Aorta (tissue), 5 donors: ENCODE results near the gene KIFC3. TPM values are rescaled to one million over a fixed set of nuclear protein-coding genes. Genes with fewer than 3 reads are reported as not detected.
A peak's percentile ranks its signal among the peaks of the same experiment; 100 is the strongest.
"Not testable (repeated sequence)": the region's sequence is repeated elsewhere in the genome, so short reads cannot be mapped to it uniquely, and the experiment has no call there.

ENCODE experiments used
- ATAC-seq: fragments of 200-7000 bp; cut with Tn5 transposase; one replicate; pipeline ENCODE4 v1.9.1; 2022; ENCODE audit warnings: moderate library complexity; ENCODE audit not compliant: low FRiP score
- DNase-seq, 2 donors: peaks; one replicate each; pipeline ENCODE4 v3.0.0-alpha.2; 2020
- H3K27ac ChIP-seq, 2 donors: one replicate each; pipeline ENCODE4 v1.5.1; 2013; ENCODE audit warnings: low read length in 2 of 2, mild to moderate bottlenecking in 2 of 2, moderate library complexity in 2 of 2, control low read depth in 1 of 2, inconsistent platforms in 1 of 2, low read depth in 1 of 2
- H3K27me3 ChIP-seq, 2 donors: one replicate each; pipeline ENCODE4 v1.6.1; 2013; ENCODE audit warnings: control low read depth in 1 of 2, low read length in 1 of 2, mild to moderate bottlenecking in 1 of 2, moderate library complexity in 1 of 2; ENCODE audit not compliant: insufficient read depth in 2 of 2, control insufficient read depth in 1 of 2
- H3K36me3 ChIP-seq, 2 donors: one replicate each; pipeline ENCODE4 v1.6.1; 2013; ENCODE audit warnings: control low read depth in 1 of 2, low read length in 1 of 2, mild to moderate bottlenecking in 1 of 2; ENCODE audit not compliant: insufficient read depth in 2 of 2, control insufficient read depth in 1 of 2
- H3K4me1 ChIP-seq, 2 donors: one replicate each; pipeline ENCODE4 v1.6.1; 2013; ENCODE audit warnings: low read length in 2 of 2, control low read depth in 1 of 2, mild to moderate bottlenecking in 1 of 2, moderate library complexity in 1 of 2; ENCODE audit not compliant: insufficient read depth in 2 of 2, control insufficient read depth in 1 of 2
- H3K4me3 ChIP-seq, 2 donors: one replicate each; pipeline ENCODE4 v1.5.1; 2013; ENCODE audit warnings: low read length in 2 of 2, control low read depth in 1 of 2, mild to moderate bottlenecking in 1 of 2
- H3K9me3 ChIP-seq: one replicate; pipeline ENCODE4 v1.6.1; 2013; ENCODE audit warnings: mild to moderate bottlenecking, low read length; ENCODE audit not compliant: control insufficient read depth
- WGBS, 2 donors: extraction: QIAGEN DNeasy Blood & Tissue Kit; methylation state at CpG; one replicate each; pipeline ENCODE4 v1.1.7; 2013; 5-methylcytosine and 5-hydroxymethylcytosine counted together
- intact Hi-C, 2 donors: fragments of 100-400 bp; cut with DNase I; formaldehyde crosslinking; loops; one replicate each; pipeline versions ENCODE4 v1.14.2 to v1.15.0; 2022
- polyA plus RNA-seq, 2 donors: library from polyadenylated mRNA; stranded (reverse); fragments of 200-250 nt; gene quantifications; one replicate each; pipeline ENCODE4 v1.2.3, GENCODE V29; 2013
- total RNA-seq, 2 donors: library from RNA; stranded (reverse); fragmentation: NEBNext Ultra II Directional; extraction: Animal tissue kit (Norgen Biotek cat#: 25700); gene quantifications; one replicate each; pipeline ENCODE4 v1.2.1, GENCODE V29; 2021
- donor health status: healthy with polysubstance abuse.
- donor health status: Bipolar disorder and iron deficiency.
- donor health status: DM: no; HTN: no; CAD: no.
- donor health status: DM: no; HTN: no; CAD: no.
- donor health status: DM: yes; HTN: yes; CAD: no.

The KIFC3 gene
- total and polyA plus RNA-seq, 4 donors, result 27.4 to 80.1 (median 65.4) TPM

- H3K4me3 ChIP-seq, result no peak overlapping the region
- WGBS, 2 donors, result 75 to 79% methylated on average over 26 of the region's 26 CpGs
- no peaks in the 10 kb centered on the region for H3K4me1 ChIP-seq
- intact Hi-C loops, result no loop called here
- no peak for DNase-seq
- no peaks in the 10 kb centered on the region for H3K9me3 ChIP-seq
- H3K36me3 ChIP-seq, result peaks cover 3 to 6% of the 10 kb centered on the region in 2 donors
- no peaks in the 10 kb centered on the region for H3K27me3 ChIP-seq
- H3K27ac ChIP-seq, result no peak overlapping the region
- ATAC-seq, result peak; percentile 60
Measured at GRCh38 chr16:57786632-57787518, 15.4 kb downstream of the KIFC3 start.

DNA sequence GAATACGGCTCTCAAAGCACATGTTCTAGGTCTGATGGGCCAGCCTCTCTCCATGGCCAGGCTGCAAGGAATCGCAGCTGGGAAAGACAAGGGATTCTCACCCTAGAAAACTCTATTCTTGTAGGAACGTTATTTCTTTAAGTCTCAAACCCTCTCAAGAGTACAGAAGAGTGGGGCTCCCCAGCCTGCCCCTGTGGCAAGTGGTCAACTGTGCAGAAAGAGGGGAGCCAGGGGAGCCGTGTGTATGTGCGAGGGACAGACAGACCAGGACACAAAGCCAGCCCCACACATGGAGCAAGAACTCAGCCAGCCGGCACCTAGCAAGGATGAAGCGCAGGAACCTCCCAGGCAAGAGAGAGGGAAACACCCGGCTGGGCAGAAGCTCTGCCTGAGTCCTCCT is 16.4 kb downstream of the KIFC3 start:
- H3K27ac ChIP-seq, result no peak overlapping the region
- intact Hi-C loops, result no loop called here
- 89 to 95% methylated on average over 8 of the region's 8 CpGs for WGBS, 2 donors
- peaks cover 3 to 6% of the 10 kb centered on the region in 2 donors for H3K36me3 ChIP-seq
- ATAC-seq (no peak), DNase-seq (no peak)
- H3K4me3 ChIP-seq, result no peak overlapping the region
- no peaks in the 10 kb centered on the region for H3K27me3 ChIP-seq
- no peaks in the 10 kb centered on the region for H3K4me1 ChIP-seq
- no peaks in the 10 kb centered on the region for H3K9me3 ChIP-seq

- no peaks in the 10 kb centered on the region for H3K27me3 ChIP-seq
- H3K36me3 ChIP-seq, result peaks cover 3 to 6% of the 10 kb centered on the region in 2 donors
- H3K27ac ChIP-seq, result no peak overlapping the region
- ATAC-seq (no peak), DNase-seq (no peak)
- WGBS, 2 donors, result 93 to 95% methylated on average over 10 of the region's 10 CpGs
- intact Hi-C loops, result no loop called here
- no peak overlapping the region for H3K4me3 ChIP-seq
- H3K9me3 ChIP-seq, result no peaks in the 10 kb centered on the region
- H3K4me1 ChIP-seq, result no peaks in the 10 kb centered on the region
Measured at GRCh38 chr16:57785385-57785784, 16.9 kb downstream of the KIFC3 start.

- Histone ChIP-seq H3K36me3 (peaks cover 3 to 6% of the 10 kb centered on the region in 2 donors), H3K4me3 (no peak overlapping the region), H3K4me1 (no peaks in the 10 kb centered on the region), H3K9me3 (no peaks in the 10 kb centered on the region), H3K27ac (no peak overlapping the region), H3K27me3 (no peaks in the 10 kb centered on the region)
- WGBS, 2 donors, result 94 to 95% methylated on average over 7 of the region's 7 CpGs
- intact Hi-C loops, result no loop called here
- ATAC-seq, result no peak
- DNase-seq, result no peak
Measured at GRCh38 chr16:57784334-57784733, 18.0 kb downstream of the KIFC3 start.

- DNase-seq, result peak in 1 of 2 donors; percentile 57
- Histone ChIP-seq H3K36me3 (peaks cover 3 to 5% of the 10 kb centered on the region in 2 donors), H3K9me3 (no peaks in the 10 kb centered on the region), H3K4me1 (no peaks in the 10 kb centered on the region), H3K27me3 (no peaks in the 10 kb centered on the region), H3K27ac (no peak overlapping the region), H3K4me3 (no peak overlapping the region)
- WGBS, 2 donors, result 90 to 92% methylated on average over 8 of the region's 8 CpGs
- intact Hi-C loops, result no loop called here
- ATAC-seq, result no peak
Measured at GRCh38 chr16:57783883-57784282, 18.4 kb downstream of the KIFC3 start.

GRCh38 chr16:57783116-57783515 is 19.2 kb downstream of the KIFC3 start:
- ATAC-seq (no peak), DNase-seq (peak in 1 of 2 donors; percentile 12)
- H3K27me3 ChIP-seq, result no peaks in the 10 kb centered on the region
- no peak overlapping the region for H3K4me3 ChIP-seq
- 88% methylated on average over 4 of the region's 4 CpGs for WGBS, 2 donors
- H3K36me3 ChIP-seq, result peaks cover 3 to 5% of the 10 kb centered on the region in 2 donors
- H3K27ac ChIP-seq, result no peak overlapping the region
- H3K4me1 ChIP-seq, result no peaks in the 10 kb centered on the region
- intact Hi-C loops, result no loop called here
- H3K9me3 ChIP-seq, result no peaks in the 10 kb centered on the region

DNA sequence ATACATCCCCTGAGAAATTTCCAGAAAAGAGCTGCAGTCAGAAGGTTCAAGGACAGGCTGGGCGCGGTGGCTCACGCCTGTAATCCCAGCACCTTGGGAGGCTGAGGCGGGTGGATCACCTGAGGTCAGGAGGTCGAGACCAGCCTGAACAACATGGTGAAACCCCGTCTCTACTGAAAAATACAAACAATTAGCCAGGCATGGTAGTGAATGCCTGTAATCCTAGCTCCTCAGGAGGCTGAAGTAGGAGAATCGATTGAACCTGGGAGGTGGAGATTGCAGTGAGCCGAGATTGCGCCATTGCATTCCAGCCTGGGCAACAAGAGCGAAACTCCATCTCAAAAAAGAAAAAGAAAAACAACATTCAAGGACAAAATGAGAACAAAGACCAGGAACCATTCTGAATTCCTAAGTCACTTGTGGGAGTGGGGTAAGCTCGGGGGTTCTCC is 19.7 kb downstream of the KIFC3 start:
- intact Hi-C loops, ATAC-seq, H3K9me3 ChIP-seq, H3K27me3 ChIP-seq, H3K36me3 ChIP-seq, H3K4me1 ChIP-seq, H3K4me3 ChIP-seq, H3K27ac ChIP-seq: not testable (repeated sequence)
- peak in 1 of 2 donors; percentile 46 for DNase-seq
- 91 to 93% methylated on average over 11 of the region's 11 CpGs for WGBS, 2 donors

DNA sequence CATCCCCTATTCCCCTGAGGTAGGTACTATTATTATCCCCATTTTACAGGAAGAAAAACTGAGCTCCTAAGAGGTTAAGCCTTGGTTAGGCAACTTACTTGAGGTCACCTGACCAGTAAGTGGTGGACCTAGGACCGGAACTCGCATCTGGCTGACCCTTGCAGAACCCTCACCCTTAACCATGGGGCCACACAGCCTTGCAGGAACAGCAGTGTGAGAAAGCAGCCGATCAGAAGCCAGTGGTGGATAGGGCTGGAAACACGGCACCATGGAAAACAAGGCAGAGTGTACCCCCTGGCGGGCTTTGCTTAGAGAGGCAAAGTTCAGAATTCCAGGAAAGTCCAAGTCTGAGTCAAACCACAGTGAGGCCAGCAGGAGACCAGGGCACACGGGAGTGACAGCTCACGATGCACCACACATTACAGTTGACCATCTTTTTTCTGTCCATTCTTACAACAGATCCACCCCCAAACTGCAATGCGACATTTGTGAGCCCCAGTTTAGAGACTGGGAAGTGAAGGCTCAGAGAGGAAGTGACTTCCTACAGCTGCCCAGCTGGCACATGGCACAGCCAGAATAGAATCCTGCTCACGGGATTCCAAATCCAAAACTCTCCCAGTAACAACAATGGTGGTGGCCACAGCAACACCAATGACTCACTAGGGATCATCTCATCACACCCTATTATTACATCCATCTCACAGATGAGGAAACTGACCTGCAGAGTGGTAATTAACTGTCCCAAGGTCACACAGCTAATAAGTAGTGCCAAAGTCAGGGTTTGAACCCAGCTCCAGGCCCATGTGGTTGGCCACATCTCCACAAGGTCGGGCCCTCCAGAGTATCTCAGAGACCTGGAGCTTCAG is 20.3 kb downstream of the KIFC3 start:
- intact Hi-C loops, result no loop called here
- H3K4me1 ChIP-seq, result no peaks in the 10 kb centered on the region
- 84 to 87% methylated on average over 10 of the region's 10 CpGs for WGBS, 2 donors
- no peak overlapping the region for H3K4me3 ChIP-seq
- peak in 1 of 2 donors; percentile 41 for DNase-seq
- no peaks in the 10 kb centered on the region for H3K9me3 ChIP-seq
- peaks cover 3 to 5% of the 10 kb centered on the region in 2 donors for H3K36me3 ChIP-seq
- H3K27ac ChIP-seq, result no peak overlapping the region
- no peaks in the 10 kb centered on the region for H3K27me3 ChIP-seq
- no peak for ATAC-seq
